HT-29 (cell line): ENCODE data around the gene RANBP6. TPM values are rescaled to one million over a fixed set of nuclear protein-coding genes. Genes with fewer than 3 reads are reported as not detected.
"Not testable (repeated sequence)": the region's sequence is repeated elsewhere in the genome, so short reads cannot be mapped to it uniquely, and the experiment has no call there.

Experiments
- DNase-seq: peaks from one replicate; pipeline ENCODE4 v3.0.0-alpha.2; 2015; ENCODE audit warnings: low spot score
- total RNA-seq: library from RNA; depleted of rRNA; stranded (reverse); fragments of >200 nt; shearing (Covaris generic); gene quantifications from 2 replicates; pipeline ENCODE4 v1.2.3, GENCODE V29; 2014; rRNA removed

The RANBP6 gene
- 5.2 and 7.4 TPM in 2 replicates for total RNA-seq

- DNase-seq, result peak; percentile 89
Measured at GRCh38 chr9:6015278-6016157, at the start of gene RANBP6. RANBP6 (minus strand) TSS chr9:6015624; CDS start chr9:6015607, 17 bp downstream.

GRCh38 chr9:6063146-6063545 is 47.7 kb upstream of the RANBP6 start:
- not testable (repeated sequence) for DNase-seq

GRCh38 chr9:6055666-6056065 is 40.2 kb upstream of the RANBP6 start:
- DNase-seq, result no peak

- DNase-seq, result peak; percentile 87
Measured at GRCh38 chr9:6055216-6055615, 39.8 kb upstream of the RANBP6 start.

GRCh38 chr9:6054280-6055099 is 39.1 kb upstream of the RANBP6 start:
- DNase-seq, result peak; percentile 85

GRCh38 chr9:6052293-6052919 is 37.0 kb upstream of the RANBP6 start:
- DNase-seq, result no peak

GRCh38 chr9:6051511-6051950 is 36.1 kb upstream of the RANBP6 start:
- DNase-seq, result no peak

- peak; percentile 36 for DNase-seq
Measured at GRCh38 chr9:6049798-6050197, 34.4 kb upstream of the RANBP6 start.

GRCh38 chr9:6048039-6048438 is 32.6 kb upstream of the RANBP6 start:
- DNase-seq, result no peak

GRCh38 chr9:6047020-6047419 is 31.6 kb upstream of the RANBP6 start:
- DNase-seq, result no peak

GRCh38 chr9:6045364-6045763 is 29.9 kb upstream of the RANBP6 start:
- no peak for DNase-seq

- no peak for DNase-seq
Measured at GRCh38 chr9:6040077-6040476, 24.7 kb upstream of the RANBP6 start.

GRCh38 chr9:6036391-6036790 is 21.0 kb upstream of the RANBP6 start:
- DNase-seq, result no peak

GRCh38 chr9:6034954-6035353 is 19.5 kb upstream of the RANBP6 start:
- DNase-seq, result no peak

GRCh38 chr9:6029604-6030274 is 14.3 kb upstream of the RANBP6 start:
- DNase-seq, result no peak

GRCh38 chr9:6024035-6024554 is 8.7 kb upstream of the RANBP6 start:
- peak; percentile 45 for DNase-seq

- DNase-seq, result not testable (repeated sequence)
Measured at GRCh38 chr9:6016975-6017374, 1.6 kb upstream of the RANBP6 start.

GRCh38 chr9:6014670-6015270 is 654 bp downstream of the RANBP6 start:
- peak; percentile 43 for DNase-seq

GRCh38 chr9:6008169-6008979 is 7.0 kb downstream of the RANBP6 start:
- DNase-seq, result peak; percentile 95

GRCh38 chr9:6007770-6008168 is 7.7 kb downstream of the RANBP6 start:
- DNase-seq, result peak; percentile 74
